Endometrial microvascular endothelial cells (primary cell): ENCODE measurements around the gene TH. TPM values are rescaled to one million over a fixed set of nuclear protein-coding genes. Genes with fewer than 3 reads are reported as not detected.
"Not testable (repeated sequence)": the region's sequence is repeated elsewhere in the genome, so short reads cannot be mapped to it uniquely, and the experiment has no call there.

ENCODE experiments used
- in situ Hi-C: cut with HindIII; loops from 2 replicates; pipeline ENCODE4 v1.10.0; 2017; ENCODE audit warnings: low sequenced_read_pairs, low pct_unique_long_range_greater_than_20kb; ENCODE audit errors: inconsistent ontology term
- total RNA-seq: library from RNA; depleted of rRNA; stranded (reverse); fragments of >200 nt; gene quantifications from one replicate; pipeline ENCODE4 v1.2.3, GENCODE V29; 2015; ENCODE audit errors: inconsistent ontology term

TH gene
- total RNA-seq, 1 donor from 2014 or later, result not detected

DNA sequence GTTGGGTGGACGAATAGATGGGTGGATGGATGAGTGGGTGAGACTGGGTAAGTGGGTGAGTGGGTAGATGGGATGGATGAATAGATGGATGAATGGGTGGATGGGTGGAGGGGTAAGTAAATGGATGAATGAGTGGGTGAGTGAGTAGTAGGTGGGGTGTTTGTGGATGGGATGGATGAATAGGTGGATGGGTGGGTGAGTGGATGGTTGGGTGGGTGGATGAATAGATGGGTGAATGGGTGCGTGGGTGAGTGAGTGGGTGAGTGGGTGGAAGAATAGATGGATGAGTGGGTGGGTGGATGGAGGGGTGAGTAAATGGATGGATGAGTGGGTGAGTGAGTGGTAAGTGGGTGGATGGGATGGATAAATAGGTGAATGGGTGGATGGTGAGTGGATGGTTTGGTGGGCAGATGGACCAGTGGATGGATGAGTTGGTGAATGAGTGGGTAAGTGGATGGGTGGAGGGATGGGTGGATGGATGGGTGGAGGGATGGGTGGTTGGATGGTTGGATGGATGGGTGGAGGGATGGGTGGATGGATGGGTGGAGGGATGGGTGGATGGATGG is 45.0 kb downstream of the TH start:
- in situ Hi-C loops, result no loop called here

DNA sequence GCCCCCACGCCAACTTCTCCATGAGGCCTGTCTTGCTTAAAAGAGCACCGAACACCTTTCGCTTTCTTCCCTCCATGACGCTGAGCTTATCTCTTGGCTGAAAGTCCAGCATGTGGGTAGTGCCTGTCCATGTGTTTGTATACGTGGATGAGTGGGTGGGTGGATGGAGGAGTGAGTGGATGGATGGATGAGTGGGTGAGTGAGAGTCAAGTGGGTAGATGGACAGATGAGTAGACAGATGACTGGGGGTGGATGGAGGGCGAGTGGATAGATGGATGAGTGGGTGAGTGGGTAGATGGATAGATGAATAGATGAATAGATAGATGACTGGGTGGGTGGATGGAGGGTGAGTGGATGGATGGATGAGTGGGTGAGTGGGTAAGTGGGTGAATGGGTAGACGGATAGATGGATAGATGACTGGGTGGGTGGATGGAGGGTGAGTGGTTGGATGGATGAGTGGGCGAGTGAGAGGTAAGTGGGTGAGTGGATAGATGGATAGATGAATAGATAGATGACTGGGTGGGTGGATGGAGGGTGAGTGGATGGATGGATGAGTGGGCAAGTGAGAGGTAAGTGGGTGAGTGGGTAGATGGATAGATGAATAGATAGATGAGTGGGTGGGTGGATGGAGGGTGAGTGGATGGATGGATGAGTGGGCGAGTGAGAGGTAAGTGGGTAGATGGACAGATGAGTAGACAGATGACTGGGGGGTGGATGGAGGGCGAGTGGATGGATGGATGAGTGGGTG is 46.7 kb downstream of the TH start:
- in situ Hi-C loops, result not testable (repeated sequence)

GRCh38 chr11:2123628-2123960 is 48.0 kb downstream of the TH start:
- in situ Hi-C loops, result no loop called here

- in situ Hi-C loops, result no loop called here
Measured at GRCh38 chr11:2122907-2123627, 48.5 kb downstream of the TH start.

GRCh38 chr11:2122222-2122906 is 49.3 kb downstream of the TH start:
- in situ Hi-C loops, result no loop called here

- in situ Hi-C loops, result no loop called here
Measured at GRCh38 chr11:2121227-2122130, 50.1 kb downstream of the TH start.

DNA sequence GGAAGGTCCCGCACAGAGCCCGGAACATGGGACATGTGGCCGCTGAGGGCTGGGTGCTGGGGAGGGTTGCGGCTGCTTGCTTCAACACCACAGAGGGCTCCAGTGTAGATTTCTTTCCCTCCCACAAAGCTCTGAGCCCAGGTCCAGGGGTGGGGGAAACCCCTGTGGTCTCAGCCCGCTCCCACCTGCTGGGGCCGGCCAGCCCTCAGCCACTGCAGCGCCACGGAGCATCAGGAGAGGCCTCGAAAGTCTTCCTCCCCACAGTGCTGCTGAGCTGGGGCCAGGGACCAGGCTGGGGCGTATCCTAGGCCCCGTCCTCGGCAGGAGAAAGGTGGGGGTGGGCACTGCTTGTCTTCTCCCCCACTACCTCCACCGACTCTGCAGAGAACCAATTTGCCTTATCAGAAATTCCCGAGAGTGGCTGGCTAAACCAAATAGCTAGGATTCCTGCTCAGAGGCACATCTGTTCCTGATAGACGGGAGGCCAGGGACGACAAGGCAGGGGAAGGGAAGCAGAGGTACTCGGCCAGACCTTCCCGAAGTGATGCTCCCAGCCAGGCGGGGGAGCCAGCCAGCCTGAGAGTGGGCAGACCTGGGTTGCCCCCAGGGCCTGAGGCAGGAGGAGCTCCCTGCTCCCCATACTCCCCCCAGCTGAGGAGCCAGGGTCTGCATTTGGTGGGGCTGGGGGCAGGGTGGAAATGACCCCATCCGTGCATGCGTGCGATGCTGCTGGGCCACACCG is 51.1 kb downstream of the TH start:
- in situ Hi-C loops, result no loop called here

GRCh38 chr11:2118677-2119076 is 52.9 kb downstream of the TH start:
- in situ Hi-C loops, result no loop called here

DNA sequence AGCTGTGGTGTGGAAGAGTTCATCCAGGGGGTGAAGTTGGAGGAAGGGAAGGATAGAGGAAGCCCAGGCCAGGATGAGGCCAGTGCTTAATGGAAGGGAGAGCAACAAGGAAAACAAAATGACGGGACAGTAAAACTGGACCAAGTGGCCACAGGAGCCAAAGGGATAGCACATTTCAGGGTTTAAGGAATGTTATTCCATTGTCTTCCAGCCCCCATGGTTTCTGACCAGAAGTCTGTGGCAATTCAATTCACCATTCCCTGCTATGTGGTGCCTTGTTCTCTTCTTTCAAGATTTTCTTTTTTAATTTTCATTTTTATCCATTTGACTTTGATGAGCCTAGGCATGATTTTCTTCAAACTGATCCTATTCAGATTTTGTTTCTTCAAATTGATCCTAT is 54.9 kb downstream of the TH start:
- in situ Hi-C loops, result no loop called here

DNA sequence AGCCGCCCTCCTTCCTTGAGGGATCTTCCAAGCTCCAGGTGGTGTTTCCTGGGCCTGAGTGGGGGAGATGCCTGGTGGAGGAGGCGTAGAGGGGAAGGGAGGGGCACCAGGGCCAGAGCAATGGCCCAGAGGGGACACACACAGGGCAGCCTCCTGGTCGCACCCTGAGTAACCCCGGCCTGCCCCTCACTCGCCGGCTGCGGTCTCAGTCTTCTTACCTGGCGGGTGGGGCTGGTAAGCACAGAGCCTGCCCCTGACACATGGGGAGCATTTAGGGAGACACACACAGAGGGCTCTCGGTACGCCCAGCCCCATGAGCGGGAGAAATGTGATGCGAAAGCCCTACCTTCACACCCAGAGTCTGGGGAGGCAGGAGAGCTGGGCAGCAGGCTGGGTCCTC is 56.3 kb downstream of the TH start:
- in situ Hi-C loops, result no loop called here

- in situ Hi-C loops, result no loop called here
Measured at GRCh38 chr11:2114430-2115241, 57.0 kb downstream of the TH start.

Other genes with a start within 250 kb of the TH start
- gene MRPL23, start 224.5 kb downstream of the TH start, total RNA-seq, result 170 TPM
- gene H19, start 174.0 kb downstream of the TH start, total RNA-seq, result 5.4 TPM
- not detected for gene IGF2, start 32.4 kb downstream of the TH start, total RNA-seq
- not detected for gene INS, start 10.6 kb downstream of the TH start, total RNA-seq
- gene ASCL2, start 98.8 kb upstream of the TH start, total RNA-seq, result not detected
- gene C11orf21, start 130.1 kb upstream of the TH start, total RNA-seq, result not detected
- gene TSPAN32, start 130.2 kb upstream of the TH start, total RNA-seq, result not detected
- gene CD81, start 205.5 kb upstream of the TH start, total RNA-seq, result 249 TPM
- 39.8 TPM for gene TSSC4, start 228.9 kb upstream of the TH start, total RNA-seq